HK-2 (cell line): ENCODE results near the gene WBP2NL.
"Not testable (repeated sequence)": the region's sequence is repeated elsewhere in the genome, so short reads cannot be mapped to it uniquely, and the experiment has no call there.

Source experiments
- DNase-seq: peaks from one replicate; pipeline ENCODE4 v3.0.0-alpha.2; 2018; ENCODE audit not compliant: unreplicated experiment

The WBP2NL gene, protein sequence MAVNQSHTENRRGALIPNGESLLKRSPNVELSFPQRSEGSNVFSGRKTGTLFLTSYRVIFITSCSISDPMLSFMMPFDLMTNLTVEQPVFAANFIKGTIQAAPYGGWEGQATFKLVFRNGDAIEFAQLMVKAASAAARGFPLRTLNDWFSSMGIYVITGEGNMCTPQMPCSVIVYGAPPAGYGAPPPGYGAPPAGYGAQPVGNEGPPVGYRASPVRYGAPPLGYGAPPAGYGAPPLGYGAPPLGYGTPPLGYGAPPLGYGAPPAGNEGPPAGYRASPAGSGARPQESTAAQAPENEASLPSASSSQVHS

DNA sequence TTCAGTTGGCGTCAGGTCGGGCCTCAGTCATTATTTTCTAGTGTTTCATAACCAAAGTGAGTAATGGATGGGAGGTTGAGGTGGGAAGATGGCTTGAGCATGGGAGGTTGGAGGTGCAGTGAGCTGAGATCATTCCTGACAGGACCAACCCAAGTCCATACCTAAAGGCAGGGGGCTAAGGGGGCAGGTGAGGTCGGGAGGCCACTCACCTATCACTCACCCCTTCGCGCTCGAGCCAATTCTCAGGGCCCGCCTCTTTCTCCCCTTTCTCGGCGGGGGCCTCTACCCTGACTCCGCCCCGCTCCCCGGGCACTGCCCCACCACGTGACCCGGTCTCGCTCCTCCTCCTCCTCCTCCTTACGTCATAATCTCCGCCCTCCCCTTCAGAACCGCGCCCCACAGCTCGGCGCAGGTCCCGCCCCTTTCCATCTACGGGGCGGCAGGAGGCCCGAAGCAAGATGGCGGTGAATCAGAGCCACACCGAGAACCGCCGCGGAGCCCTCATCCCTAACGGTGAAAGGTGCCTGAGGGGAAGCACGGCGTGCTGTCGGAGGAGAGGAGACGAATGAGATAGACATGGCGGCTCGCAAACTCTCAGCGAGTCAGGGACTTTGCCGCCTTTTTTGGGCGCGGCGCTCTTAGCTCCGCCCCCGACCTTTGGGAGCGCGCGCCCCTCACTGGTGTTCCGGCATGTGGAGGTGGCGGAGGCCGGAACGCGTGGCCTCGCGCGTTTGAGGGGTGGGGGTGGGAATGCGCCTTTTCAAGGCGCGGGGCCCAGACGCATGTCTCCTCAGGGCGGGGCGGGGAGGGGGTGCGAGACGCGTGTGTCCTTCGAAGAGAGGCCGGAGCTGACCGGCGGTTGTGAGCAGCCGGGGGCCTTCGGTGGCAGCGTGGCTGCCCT lies at the start of gene WBP2NL:
WBP2NL (plus strand) TSS at position 428 of the 901 bp plus-strand sequence; CDS start at position 459, 31 bp downstream.
- DNase-seq = peak; percentile 85

DNA sequence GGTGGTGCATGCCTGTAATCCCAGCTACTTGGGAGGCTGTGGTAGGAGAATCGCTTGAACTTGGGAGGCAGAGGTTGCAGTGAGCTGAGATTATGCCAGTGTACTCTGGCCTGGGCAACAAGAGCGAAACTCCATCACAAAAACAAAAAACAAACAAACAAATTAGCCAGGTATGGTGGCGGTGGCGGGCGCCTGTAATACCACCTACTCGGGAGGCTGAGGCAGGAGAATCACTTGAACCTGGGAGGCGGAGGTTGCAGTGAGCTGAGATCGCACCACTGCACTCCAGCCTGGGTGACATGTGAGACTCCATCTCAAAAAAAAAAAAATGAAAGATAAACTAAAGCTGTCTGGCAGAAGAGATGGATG lies 49.7 kb upstream of the WBP2NL start:
- DNase-seq = not testable (repeated sequence)

DNA sequence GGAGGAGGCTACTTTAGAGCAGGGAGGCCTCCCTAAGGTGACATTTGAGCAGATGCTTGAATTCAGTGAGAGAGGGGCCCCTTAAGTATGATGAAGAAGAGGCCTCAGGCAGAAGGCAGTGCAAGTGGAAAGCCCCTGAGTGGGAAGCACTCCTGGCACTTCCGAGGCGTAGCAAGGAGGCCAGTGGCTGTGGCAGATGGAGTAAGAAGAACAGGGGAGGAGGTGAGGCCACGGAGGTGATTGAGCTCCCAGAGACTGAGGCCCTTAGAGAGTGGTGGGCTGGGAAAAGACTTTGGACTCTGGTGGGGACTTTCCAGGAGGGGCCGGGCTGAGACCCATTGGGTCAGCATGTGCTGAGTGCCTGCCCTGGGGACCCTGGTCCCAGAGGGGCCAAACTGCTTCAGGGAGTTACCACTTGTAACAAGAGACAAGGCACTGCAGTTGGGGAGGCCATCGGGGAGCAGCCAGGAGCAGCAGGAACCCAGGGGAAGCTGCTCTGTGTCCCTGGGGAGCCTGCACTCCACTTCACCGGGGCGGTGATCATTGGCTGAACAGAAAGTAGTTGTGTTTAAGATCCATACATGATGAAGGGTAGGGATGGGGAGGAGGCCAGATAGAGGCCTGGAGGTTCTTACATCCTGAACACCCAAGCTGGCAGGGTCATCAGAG lies 49.2 kb upstream of the WBP2NL start:
- no peak for DNase-seq

DNA sequence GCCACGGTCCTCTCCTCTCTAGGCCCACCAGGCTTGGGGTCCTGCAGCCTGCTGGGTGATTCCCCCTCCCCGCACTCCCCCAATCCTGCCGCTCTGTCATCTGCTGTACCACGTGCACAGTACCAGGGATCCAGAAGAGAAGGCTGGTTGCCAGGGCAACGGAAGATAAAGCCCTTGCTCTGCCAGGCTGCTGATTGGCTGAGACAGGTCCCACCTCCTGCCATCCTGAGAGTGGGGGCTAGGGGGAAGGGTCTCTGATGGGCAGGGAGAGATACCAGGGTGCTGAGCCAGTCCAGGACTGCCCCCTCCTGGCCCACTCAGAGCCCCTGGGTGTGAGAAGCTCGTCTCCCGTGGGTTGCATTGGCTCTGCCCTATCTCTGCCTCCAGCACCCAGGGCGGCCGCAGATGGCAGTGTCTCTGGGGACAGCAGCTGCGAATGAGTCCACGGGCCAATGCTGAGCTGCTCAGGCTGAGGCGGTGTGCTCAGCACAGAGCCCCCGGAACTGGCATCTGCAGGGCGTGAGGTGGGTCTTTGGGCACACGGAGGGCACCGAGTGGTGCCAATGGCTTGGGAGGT lies 46.6 kb upstream of the WBP2NL start, which contains the start of gene SMIM45:
SMIM45 (plus strand) TSS at position 253 of the 577 bp plus-strand sequence.
- DNase-seq = no peak

DNA sequence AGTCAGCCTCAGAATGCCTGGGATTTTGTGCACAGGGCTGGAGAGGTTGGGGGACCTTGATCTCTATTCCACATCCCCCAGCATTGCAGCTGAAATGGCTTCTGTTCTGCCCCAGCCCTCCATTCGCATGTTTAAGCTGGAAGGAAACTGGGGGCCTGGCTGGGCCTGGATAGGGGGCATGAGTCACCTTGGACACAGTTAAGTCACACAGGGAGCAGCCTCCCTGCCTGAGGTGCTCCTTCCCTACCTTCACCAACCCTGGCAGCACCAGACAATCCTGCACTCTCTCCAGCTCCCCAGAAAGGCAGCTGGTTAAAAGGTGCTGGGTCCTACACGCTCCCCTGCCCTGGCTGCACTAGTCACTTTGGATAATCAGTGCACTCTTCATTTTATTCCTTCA lies 45.9 kb upstream of the WBP2NL start:
- DNase-seq = no peak

DNA sequence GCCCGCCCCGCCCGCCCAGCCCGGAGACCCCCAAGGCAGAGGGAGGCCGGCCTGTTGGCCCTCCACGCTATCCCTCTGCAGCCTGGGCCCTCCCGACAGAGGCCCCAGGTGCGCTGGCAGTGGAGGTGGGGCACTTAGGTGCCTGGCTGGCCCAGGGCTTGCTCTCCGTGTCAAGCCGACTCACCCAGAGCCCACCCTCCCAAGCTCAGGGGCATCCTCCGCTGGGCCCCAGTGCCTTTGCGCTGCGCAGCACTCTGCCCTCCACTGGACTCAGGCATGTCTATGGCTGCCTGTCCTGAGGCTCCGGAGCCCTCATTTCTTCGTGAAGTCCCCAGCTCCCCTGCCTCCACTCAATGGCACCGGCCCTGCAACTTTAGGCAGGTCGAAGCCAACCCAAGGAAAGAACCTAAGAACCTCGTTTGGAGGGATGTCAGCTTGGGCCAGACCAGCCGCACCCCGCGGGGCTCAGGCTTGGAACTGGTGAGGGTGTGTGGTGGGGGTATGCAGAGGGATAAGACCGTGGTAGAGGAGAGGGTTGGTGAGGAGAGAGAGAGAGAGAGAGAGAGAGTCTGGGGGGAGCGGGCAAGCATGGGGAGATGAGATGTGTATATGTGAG lies 40.5 kb upstream of the WBP2NL start:
- no peak for DNase-seq

DNA sequence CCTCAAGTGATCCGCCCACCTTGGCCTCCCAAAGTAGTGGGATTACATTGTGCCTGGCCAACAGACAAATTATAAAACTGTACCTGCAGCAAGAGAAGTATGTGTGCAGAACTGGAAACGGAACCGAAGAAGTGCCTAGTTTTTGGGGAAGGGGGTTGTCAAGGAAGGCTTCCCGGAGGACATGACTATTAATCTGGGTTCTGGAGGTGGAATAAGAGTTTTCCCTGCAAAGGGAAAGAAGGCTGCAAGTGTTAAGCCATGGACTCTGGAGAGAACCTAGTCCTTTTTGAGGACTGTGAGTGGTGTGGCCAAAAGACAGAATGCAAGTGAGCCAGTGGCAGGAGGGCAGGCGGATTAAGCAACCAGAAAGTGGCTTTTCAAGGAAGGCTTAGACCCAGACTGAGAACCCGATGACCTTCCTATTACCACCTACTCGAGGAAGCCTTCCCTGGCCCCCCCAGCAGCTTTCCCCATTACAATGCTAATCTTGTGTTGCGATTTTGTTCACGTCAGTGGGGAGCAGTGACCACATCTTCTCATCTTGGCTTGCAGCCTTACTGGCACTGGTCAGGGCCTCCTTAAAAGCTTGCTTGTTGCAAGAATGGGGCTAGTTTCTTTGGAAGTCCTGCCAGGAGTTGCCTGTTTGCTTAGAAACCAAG lies 35.0 kb upstream of the WBP2NL start:
- DNase-seq = no peak

DNA sequence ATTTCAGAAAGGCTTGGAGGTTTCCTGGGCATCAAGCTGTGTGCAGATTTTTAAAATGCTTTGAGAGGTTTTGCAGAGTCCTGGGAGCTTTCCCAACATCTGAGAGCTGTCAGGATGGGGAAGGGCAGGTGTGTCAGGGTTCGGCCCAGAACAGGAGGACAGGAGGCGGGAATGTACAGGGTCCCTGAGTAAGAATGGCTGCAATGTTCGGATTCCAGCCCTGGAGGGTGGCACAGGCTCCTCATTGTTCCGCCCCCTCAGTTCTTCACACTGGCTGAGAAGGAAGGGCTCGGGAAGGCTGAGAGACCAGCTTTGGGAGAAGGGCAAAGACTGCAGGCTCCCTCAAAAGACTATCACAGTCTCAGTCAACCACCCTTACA lies 34.5 kb upstream of the WBP2NL start:
- no peak for DNase-seq

DNA sequence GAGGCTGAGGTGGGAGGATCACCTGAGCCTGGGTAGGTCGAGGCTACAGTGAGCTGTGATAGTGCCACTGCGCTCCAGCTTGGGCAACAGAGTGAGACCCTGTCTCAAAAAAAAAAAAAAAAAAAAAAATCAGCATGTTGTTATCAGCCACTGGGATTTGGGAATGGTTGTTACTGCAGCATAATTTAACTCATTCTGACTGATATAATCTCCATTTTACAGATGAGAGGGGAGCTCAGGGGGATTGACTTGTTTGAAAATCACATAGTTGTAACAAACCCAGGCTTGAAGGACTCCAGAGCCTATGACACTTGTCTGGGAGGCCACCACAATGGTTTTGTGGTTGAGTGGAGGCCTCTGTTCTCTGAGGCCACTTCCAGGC lies 32.4 kb upstream of the WBP2NL start:
- DNase-seq = no peak

DNA sequence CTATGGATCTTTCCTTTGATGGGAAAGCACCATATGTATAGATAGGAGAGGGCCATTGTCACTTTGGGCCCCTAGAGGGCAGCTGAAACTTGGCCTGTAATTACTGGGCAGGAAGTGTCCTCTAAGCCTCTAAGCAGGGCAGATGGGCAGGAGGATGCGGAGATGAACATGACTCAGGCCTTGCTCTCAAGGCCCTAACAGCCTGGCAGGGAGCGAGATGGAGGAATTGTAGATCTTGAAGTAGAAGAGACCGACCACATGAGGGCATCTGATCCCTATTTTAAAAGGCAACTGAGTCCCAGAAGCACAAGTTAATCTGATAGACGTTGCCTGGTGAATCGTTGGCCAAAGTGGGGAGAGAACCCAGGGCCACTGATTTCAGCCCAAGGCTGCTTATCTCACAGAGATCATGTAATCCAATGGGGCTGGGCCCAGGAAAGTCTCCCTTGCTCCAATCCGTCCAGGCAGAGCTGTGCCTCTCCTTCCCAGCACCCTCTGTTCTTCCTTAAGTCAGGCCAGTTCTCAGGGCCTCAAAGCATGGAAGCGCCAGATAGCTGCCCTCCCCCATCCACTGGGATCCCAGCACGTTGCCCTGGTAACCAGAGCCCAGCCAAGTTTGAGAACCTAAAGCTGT lies 31.9 kb upstream of the WBP2NL start:
- peak; percentile 83 for DNase-seq

DNA sequence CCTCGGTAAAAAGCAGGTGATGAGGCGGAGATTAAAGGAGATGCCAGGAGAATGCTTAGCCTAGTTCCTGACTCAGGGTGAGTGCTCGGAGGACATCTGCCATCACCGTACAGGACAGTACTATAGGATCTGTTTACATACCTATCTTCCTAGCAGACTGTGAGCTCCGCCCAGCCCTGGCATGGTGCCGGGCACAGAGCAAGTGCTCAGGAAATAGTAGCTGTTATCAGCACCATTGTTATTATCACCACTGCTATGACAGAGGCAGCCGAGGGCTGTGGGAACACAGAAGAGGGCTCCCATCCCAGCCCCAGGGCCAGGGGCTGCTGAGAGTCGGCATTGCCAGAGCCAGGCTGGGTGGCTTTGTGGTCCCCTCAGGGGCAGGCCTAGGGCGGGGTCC lies 30.0 kb upstream of the WBP2NL start:
- DNase-seq = no peak

DNA sequence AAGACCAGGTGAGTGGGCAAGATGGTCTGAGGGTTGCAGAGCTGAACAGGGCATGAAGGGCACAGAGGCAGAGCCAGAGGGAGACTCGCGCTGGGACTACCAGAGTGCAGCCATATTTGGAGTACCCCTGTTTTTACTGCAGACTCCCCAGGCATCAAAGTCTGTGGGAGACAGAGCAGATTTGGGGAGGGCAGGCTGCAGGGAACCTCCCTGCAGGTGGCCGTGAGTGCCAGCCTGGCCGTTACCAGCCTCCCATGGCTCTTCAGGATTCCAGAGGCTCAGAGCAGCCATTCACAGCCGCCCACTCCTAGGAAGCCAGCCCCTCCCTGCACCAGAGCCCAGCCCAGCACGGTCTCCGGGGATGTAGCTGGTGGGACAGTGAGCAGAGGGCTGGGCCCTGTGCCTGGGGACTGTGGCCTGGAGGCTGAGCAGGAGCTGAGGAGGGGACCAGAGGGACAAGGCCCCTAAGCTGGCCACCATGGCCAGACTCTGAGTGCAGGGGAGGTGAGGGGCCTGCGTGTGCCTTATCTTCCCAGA lies 29.4 kb upstream of the WBP2NL start, which contains the start of gene SEPTIN3:
SEPTIN3 (plus strand) TSS at position 334 of the 537 bp plus-strand sequence. CDS start 2,050 bp downstream, outside the sequence.
- no peak for DNase-seq

DNA sequence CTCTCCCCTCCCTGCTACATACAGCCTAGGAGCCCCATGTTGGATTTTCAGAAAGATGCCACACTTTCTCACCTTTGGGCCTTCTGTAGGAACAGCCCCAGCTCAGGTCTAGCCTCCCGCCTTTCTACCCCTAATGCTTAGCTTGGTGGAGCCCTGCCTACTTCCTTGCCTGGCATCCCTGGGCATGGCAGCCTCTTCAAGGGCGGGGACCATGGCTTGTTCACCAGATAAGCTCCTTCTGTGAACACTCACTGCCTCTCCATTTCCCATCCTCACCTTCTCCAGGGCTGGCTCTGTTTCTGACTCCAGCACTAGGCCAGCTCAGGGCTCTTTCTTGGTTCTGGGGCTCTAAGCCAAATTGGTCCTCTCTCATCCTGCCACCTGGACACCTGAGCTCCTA lies 28.0 kb upstream of the WBP2NL start:
- no peak for DNase-seq

DNA sequence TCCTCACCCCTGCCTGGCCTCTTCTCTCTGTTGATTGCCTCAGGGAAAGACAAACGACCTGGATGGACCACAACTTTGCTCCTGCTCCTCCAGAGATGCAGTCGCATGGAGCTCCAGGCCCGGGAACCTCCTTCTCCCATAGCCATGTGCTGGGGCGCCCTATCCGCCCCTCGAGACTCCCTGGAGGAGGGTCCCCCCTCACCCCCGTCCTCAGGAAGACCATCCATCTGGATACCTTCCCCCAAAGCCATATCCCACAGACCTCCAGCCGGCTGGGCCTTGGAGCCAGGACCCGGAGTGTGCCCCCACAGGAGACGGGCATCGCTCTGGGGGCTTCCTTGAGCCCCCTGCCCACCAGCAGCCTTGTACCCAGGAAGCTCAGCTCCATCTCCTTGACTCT lies 27.2 kb upstream of the WBP2NL start:
- DNase-seq = no peak

DNA sequence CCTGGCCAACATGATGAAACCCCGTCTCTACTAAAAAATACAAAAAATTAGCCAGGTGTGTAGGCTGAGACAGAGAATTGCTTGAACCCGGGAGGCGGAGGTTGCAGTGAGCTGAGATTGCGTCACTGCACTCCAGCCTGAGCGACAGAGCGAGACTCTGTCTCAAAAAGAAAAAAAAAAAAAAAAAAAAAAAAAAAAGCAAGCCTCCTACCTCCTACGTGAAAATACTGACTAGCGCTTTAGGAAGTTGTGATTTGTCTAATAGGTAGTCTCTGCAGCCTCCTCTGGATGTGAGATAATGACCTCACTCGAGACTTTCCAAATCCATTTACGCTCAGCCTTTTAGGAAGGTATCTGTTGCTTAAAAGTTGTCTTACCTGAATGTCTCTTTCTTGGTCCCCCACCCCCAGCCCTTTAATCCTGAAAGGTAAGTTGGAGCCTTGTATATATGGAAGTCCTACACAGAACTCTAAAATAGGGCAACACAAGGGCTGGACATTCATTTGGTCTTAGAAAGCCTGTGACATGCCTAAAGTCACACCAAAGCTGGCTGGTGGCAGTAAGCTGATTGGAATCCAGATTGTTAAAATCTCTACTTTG lies 23.8 kb upstream of the WBP2NL start:
- DNase-seq = no peak

DNA sequence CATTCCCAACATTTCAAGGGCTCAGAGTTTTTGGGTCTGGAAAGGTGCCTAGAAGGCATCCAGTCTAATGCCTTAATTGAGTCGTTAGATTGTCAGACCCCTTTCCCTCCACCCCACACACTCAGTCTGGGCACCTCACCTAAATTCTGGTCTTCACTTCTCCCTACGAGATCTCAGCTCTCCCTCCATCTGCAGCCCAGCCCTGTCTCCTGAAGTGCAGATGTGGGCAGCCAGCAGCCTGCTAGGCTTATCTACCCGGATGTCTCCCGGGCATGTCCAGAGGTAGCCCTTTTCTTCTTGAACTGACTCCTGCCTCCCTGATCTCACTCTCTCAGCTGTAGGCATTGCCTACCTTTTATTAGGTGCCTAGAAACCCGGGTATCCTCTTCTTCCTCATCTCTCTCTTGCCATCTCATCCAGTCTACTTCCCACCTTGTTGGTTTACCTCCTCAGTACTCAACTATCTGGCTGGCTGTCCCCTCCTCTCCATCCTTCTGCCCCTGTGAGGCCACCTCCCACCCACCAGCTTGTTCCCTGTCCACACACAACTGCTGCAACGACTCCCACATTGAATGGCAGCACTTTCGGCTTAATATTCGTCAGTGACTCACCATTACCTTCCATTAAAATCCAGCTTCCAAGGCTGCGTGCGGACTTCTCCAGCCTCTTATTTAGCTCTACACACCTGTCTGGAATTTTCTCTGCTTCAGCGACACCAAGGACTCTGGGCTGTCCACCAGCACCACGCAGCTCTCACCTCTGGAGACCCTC lies 23.1 kb upstream of the WBP2NL start:
- no peak for DNase-seq

DNA sequence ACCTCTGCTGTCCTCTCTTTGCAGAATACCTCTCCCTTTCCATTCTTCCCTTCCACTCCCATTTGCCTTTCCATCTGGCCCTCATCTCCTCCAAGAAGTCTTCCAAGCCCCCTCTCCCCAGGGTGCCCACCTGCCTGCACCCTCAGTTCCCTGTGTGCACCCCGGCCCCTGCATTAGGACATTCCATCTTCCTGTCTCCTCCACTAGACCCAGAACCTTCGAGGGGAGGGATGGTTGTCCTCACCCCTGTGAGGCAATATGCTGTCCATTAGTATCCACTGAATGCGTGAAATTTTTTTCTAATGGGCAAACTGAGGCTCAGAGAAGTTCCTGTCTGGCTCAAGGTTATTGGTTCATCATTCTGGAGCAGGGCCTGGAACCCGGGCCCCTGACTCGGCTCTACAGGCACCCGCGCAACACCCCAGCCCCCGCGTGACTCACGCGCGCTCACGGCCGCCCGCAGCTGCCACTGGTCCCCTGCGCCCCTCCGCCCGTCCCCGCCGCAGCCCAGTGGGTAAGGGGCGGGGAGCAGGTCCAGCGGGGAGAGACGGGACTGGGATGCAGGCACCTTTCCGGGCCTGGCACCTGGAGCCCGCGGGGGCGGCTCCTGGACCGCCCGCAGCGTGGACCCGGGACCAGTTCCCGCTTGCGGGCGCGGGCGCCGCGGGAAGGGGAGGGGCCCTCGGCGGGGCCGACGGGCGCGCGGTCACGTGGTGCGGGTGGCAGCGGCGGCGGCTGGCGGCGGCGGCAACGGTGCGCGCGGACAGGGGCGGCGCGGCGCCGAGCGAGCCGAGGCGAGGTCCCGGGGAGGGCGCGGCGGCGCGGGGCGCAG lies 22.3 kb upstream of the WBP2NL start:
- DNase-seq = no peak

DNA sequence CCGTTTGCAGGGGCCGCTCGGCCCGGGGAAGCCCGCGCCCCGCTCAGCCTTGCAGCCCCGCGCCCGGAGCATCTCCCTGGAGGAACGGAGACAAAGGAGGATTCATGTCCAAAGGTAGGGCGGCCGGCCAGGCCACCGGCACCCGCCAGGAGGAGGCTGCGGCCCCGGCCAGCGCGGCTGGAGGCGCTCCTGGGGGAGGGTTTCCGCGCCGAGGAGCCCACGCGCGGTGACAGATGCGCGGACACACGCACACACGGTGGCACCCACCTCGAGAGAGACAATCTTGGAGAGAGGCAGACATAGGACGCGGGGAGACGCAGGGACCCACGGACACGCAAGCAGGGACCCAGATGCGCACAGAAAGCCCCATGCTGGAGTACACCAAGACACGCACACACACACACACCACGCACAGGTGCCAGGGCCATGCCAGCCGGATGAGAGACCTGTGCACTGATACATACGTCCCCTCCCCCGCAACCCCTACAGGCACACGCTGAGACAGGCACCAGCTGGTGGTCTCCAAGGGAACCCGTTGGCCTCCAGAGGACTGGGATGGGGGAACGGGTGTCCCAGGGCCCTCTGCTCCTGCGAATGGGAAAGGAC lies 21.5 kb upstream of the WBP2NL start:
- DNase-seq = no peak
